ELR (cell line): ENCODE results near the gene ADAM10.
"Not testable (repeated sequence)": the region's sequence is repeated elsewhere in the genome, so short reads cannot be mapped to it uniquely, and the experiment has no call there.

Experiments
- DNase-seq: peaks from one replicate; pipeline ENCODE4 v3.0.0-alpha.2; 2015; ENCODE audit warnings: low read depth

Gene ADAM10

GRCh38 chr15:58676766-58677165 is 72.7 kb downstream of the ADAM10 start:
- DNase-seq: no peak

DNA sequence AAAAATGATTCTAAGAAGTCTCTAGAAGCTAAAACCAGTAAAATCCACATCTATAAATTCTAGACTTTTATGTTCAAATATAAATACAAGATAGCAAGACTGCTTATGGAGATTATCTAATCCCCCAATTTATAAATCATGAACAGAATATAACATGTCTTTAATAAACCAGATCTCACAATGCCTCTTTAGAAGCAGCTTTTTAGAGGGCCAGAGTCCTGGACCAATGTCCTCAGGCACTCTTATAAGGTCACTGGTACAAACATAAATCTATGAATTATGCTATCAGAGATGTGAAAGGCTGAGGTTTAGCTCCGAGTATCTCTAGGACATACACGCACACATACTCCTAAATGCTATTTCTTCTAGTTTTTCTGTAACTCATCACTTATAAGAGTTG is 78.3 kb downstream of the ADAM10 start:
- DNase-seq: no peak

- no peak for DNase-seq
These were observed 80.4 kb downstream of the ADAM10 start for GRCh38 chr15:58669108-58669507.

DNA sequence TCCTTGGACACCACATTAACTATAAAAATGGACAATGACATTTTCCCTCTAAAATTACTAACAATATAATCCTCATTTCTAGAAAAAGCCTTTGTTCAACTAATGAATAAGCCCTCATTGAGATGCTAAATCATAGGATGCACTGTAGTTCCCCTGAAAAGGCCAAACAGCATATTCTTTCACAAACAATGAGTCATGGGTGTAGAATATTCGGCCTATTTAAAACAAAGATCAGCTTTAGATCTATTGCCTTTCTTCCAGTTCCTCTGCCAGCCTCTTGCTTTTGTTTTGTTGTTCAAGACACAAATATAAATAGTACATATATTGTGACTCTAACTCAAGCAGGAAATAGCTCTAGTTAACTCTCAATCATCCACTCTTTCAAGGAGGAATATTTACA is 82.5 kb downstream of the ADAM10 start:
- DNase-seq: peak; percentile 33

- DNase-seq: no peak
These were observed 83.8 kb downstream of the ADAM10 start for GRCh38 chr15:58665672-58666071.

GRCh38 chr15:58650102-58650501 is 99.4 kb downstream of the ADAM10 start:
- no peak for DNase-seq

DNA sequence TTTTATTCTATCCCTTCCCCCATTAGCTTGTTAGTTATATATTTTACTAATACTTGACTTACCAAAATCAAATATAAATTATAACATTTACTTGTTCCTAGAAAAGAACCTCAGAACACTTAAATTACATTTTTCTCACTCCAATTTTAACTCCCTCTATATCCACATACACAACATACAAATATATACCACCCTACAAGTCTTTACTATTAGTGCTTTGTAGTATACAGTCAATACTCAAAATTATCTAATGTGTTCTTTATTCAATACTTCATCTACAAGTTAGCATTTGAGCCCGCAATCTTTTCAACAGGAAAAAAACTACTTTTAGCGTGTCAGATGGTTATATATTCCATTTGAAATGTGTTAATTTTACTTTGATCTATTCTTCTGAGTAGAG is 100.3 kb downstream of the ADAM10 start:
- no peak for DNase-seq

- DNase-seq: no peak
These were observed 105.5 kb downstream of the ADAM10 start for GRCh38 chr15:58643996-58644395.

GRCh38 chr15:58641660-58642059 is 107.8 kb downstream of the ADAM10 start:
- no peak for DNase-seq

DNA sequence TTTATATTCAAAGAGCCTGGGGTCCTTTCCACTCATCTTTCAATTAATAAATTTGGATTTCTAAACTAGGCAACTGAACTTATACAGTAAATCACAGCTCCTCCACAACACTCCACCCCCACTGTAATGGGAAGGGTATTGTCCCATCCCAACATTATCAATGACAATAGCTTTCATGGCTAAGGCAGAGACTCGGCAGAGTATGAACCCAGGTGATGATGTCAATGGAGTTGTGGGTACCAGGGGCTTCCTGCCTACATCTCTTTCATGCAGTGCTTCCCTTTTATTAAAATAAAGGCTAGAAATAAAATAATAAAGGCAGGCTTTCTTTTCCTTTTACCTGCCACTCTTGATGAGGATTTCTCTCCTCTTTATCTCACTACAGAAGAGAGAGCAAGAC is 109.5 kb downstream of the ADAM10 start:
- DNase-seq: no peak

- no peak for DNase-seq
These were observed 110.3 kb downstream of the ADAM10 start for GRCh38 chr15:58639002-58639756.

GRCh38 chr15:58632789-58633188 is 116.7 kb downstream of the ADAM10 start:
- DNase-seq: no peak

DNA sequence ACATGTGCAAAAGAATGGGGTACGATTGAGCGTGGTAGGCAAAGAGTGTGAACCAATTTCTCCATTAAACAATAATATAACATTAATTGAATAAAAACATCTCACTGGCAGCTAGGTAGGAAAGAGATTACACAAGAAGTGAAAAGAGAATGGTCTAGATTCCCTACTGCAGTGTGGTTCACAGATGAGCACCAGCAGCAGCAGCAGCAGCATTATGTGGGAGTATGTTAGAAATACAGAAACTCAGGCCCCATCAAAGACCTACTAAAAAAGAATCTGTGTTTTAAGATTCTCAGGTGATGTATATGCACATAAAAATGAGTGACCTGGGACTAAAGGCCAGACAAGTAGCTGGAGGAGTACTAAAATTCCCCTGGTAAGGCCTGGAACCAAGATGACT is 118.2 kb downstream of the ADAM10 start:
- no peak for DNase-seq

GRCh38 chr15:58629625-58630024 is 119.9 kb downstream of the ADAM10 start:
- no peak for DNase-seq

GRCh38 chr15:58628206-58628947 is 121.1 kb downstream of the ADAM10 start:
- peak; percentile 4 for DNase-seq

DNA sequence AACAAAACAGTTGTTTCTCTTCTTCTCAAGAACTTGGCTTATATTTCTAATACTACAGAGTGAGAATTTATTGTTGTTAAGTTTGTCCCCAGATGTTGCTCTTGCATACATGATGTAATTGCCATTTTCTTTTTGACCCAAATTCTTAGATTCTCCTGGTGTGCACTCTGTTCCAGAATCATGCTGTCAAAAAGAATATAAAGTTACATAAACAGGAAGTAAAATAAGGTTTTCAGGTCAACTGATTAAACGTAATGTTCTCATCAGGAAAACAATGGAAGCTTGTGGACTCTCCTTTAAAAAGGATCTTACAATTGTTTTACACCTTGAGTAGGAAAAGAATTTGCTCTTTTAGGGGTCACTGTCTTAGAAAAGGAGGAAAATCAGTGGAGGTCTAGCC is 121.8 kb downstream of the ADAM10 start:
- DNase-seq: no peak

- DNase-seq: no peak
These were observed 122.5 kb downstream of the ADAM10 start for GRCh38 chr15:58627046-58627445.

DNA sequence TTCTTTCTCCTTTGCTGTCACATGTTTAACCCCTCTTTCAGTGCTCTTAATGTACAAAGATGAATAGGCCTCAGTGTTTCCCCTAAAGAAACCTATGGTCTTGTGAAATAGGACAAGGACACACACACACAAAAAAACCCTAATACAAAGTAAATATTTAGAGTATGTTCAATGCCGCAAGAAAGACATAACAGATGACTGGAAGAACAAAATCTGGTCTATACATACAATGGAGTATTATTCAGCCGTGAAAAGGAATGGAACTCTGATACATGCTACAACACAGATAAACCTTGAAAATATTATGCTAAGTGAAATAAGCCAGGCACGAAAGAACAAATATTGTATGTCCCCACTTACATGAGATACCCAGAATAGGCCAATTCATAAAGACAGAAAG is 123.1 kb downstream of the ADAM10 start:
- no peak for DNase-seq

- DNase-seq: no peak
These were observed 126.6 kb downstream of the ADAM10 start for GRCh38 chr15:58622877-58623276.

- DNase-seq: not testable (repeated sequence)
These were observed 129.2 kb downstream of the ADAM10 start for GRCh38 chr15:58620268-58620667.

- no peak for DNase-seq
These were observed 133.3 kb downstream of the ADAM10 start for GRCh38 chr15:58616171-58616570.

- DNase-seq: no peak
These were observed 137.5 kb downstream of the ADAM10 start for GRCh38 chr15:58611731-58612676.
